ENCODE results near the gene ATN1.

ATN1 gene

DNA sequence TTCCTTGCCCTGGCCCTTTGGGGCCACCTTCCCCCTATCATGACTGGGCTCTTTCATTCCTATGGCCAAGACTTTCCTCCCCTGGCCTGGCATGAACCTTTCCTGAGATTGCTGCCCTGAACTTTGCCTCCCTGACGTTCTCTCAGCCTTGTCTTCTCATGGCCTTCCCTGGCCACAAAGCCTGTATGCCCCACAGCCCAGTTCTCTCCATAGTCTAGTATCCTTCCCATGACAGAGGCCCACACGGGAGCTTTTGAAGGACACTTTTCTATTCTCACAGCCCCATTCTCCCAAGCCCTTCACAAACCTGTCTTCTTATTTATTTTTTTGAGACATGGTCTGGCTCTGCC lies 11.4 kb downstream of the ATN1 start:
- H3K79me2 ChIP-seq (ENCODE audit: control insufficient read depth, low read length) = peaks cover 14% of the 10 kb centered on the region
- TF ChIP-seq, protein P1, sequence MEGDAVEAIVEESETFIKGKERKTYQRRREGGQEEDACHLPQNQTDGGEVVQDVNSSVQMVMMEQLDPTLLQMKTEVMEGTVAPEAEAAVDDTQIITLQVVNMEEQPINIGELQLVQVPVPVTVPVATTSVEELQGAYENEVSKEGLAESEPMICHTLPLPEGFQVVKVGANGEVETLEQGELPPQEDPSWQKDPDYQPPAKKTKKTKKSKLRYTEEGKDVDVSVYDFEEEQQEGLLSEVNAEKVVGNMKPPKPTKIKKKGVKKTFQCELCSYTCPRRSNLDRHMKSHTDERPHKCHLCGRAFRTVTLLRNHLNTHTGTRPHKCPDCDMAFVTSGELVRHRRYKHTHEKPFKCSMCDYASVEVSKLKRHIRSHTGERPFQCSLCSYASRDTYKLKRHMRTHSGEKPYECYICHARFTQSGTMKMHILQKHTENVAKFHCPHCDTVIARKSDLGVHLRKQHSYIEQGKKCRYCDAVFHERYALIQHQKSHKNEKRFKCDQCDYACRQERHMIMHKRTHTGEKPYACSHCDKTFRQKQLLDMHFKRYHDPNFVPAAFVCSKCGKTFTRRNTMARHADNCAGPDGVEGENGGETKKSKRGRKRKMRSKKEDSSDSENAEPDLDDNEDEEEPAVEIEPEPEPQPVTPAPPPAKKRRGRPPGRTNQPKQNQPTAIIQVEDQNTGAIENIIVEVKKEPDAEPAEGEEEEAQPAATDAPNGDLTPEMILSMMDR (IDR thresholded peaks at IDR 0.05; ENCODE audit: low read depth, low read length, poor library complexity, severe bottlenecking) = no peak
- TF ChIP-seq EZH2phosphoT487 (IDR thresholded peaks at IDR 0.05; ENCODE audit: borderline replicate concordance, low read length) = no peak
- no peaks in the 10 kb centered on the region for H3K9me2 ChIP-seq (replicated peaks; ENCODE audit: control insufficient read depth, low read length)
- peaks cover 6% of the 10 kb centered on the region for H3F3A ChIP-seq (ENCODE audit: control insufficient read depth, insufficient read depth)
- no peaks in the 10 kb centered on the region; the same call in none of the 2 replicates for H3K36me3 ChIP-seq (ENCODE audit: control insufficient read depth, low read length)
- no peaks in the 10 kb centered on the region for H3K9me3 ChIP-seq (ENCODE audit: control insufficient read depth, insufficient read depth, low read length)
- H3K4me3 ChIP-seq (ENCODE audit: low read length) = no peak overlapping the region
- peaks cover 32% of the 10 kb centered on the region for H3K4me1 ChIP-seq (ENCODE audit: control insufficient read depth, low read length)
- H3K27me3 ChIP-seq (ENCODE audit: control insufficient read depth, low read length) = no peaks in the 10 kb centered on the region
- no peaks in the 10 kb centered on the region for H4K20me1 ChIP-seq (ENCODE audit: control insufficient read depth, insufficient read depth, low read depth, low read length)
- H3K4me2 ChIP-seq (ENCODE audit: low read length) = no peak overlapping the region
- no peak overlapping the region for H3K27ac ChIP-seq (ENCODE audit: low read depth, low read length)

DNA sequence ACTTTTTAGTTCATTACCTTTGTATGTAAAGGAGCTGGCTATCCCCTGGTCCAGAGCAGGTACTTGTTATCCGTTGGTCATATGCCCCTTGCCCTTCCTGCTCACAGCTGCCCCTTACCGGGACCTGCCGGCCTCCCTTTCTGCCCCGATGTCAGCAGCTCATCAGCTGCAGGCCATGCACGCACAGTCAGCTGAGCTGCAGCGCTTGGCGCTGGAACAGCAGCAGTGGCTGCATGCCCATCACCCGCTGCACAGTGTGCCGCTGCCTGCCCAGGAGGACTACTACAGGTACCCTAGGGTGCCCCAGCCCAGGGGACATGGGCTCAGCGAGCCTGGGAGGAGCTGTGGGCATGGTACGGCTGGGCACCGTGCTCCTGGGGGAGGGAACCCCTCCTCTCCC lies 13.5 kb downstream of the ATN1 start:
- peaks cover 9% of the 10 kb centered on the region for H3F3A ChIP-seq (ENCODE audit: control insufficient read depth, insufficient read depth)
- no peaks in the 10 kb centered on the region; the same call in 1 of the 2 replicates for H3K36me3 ChIP-seq (ENCODE audit: control insufficient read depth, low read length)
- H3K4me1 ChIP-seq (ENCODE audit: control insufficient read depth, low read length) = peaks cover 47% of the 10 kb centered on the region
- no peaks in the 10 kb centered on the region for H4K20me1 ChIP-seq (ENCODE audit: control insufficient read depth, insufficient read depth, low read depth, low read length)
- no peak overlapping the region for H3K4me3 ChIP-seq (ENCODE audit: low read length)
- no peaks in the 10 kb centered on the region for H3K27me3 ChIP-seq (ENCODE audit: control insufficient read depth, low read length)
- no peak overlapping the region for H3K27ac ChIP-seq (ENCODE audit: low read depth, low read length)
- H3K9me3 ChIP-seq (ENCODE audit: control insufficient read depth, insufficient read depth, low read length) = no peaks in the 10 kb centered on the region
- no peaks in the 10 kb centered on the region for H3K9me2 ChIP-seq (replicated peaks; ENCODE audit: control insufficient read depth, low read length)
- H3K4me2 ChIP-seq (ENCODE audit: low read length) = no peak overlapping the region
- TF ChIP-seq, protein P1 (IDR thresholded peaks at IDR 0.05; ENCODE audit: low read depth, low read length, poor library complexity, severe bottlenecking) = no peak
- no peak for TF ChIP-seq EZH2phosphoT487 (IDR thresholded peaks at IDR 0.05; ENCODE audit: borderline replicate concordance, low read length)
- peaks cover 14% of the 10 kb centered on the region for H3K79me2 ChIP-seq (ENCODE audit: control insufficient read depth, low read length)

DNA sequence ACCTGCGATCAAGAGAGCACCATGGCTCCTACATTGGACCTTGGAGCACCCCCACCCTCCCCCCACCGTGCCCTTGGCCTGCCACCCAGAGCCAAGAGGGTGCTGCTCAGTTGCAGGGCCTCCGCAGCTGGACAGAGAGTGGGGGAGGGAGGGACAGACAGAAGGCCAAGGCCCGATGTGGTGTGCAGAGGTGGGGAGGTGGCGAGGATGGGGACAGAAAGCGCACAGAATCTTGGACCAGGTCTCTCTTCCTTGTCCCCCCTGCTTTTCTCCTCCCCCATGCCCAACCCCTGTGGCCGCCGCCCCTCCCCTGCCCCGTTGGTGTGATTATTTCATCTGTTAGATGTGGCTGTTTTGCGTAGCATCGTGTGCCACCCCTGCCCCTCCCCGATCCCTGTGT lies 14.0 kb downstream of the ATN1 start:
- Histone ChIP-seq H3K27me3 (ENCODE audit: control insufficient read depth, low read length) (no peaks in the 10 kb centered on the region), H3K9me3 (ENCODE audit: control insufficient read depth, insufficient read depth, low read length) (no peaks in the 10 kb centered on the region), H3K27ac (ENCODE audit: low read depth, low read length) (no peak overlapping the region), H3K79me2 (ENCODE audit: control insufficient read depth, low read length) (peaks cover 9% of the 10 kb centered on the region), H3K4me2 (ENCODE audit: low read length) (no peak overlapping the region), H4K20me1 (ENCODE audit: control insufficient read depth, insufficient read depth, low read depth, low read length) (no peaks in the 10 kb centered on the region), H3F3A (ENCODE audit: control insufficient read depth, insufficient read depth) (peaks cover 10% of the 10 kb centered on the region), H3K4me3 (ENCODE audit: low read length) (no peak overlapping the region), H3K4me1 (ENCODE audit: control insufficient read depth, low read length) (peaks cover 47% of the 10 kb centered on the region), H3K9me2 (replicated peaks; ENCODE audit: control insufficient read depth, low read length) (no peaks in the 10 kb centered on the region), H3K36me3 (ENCODE audit: control insufficient read depth, low read length) (no peaks in the 10 kb centered on the region; the same call in 1 of the 2 replicates)
- TF ChIP-seq EZH2phosphoT487 (IDR thresholded peaks at IDR 0.05; ENCODE audit: borderline replicate concordance, low read length) = no peak
- TF ChIP-seq, protein P1 (IDR thresholded peaks at IDR 0.05; ENCODE audit: low read depth, low read length, poor library complexity, severe bottlenecking) = no peak

DNA sequence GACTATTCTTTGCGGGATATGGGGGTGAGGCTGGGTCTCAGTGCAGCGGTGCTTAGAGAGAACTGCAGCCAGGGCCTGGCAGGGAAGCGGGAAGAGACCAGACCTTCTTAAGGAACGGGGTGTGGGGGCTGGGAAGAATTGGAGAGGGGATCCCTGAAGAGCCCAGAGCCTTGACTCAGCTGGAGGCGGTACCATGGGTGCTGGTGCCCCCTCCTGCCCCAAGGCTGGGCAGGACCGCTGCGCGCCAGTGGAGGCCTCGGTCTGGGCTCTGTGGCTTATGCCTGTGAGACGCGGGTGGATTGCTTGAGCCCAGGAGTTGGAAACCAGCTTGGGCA lies 14.5 kb downstream of the ATN1 start:
- peaks cover 49% of the 10 kb centered on the region for H3K4me1 ChIP-seq (ENCODE audit: control insufficient read depth, low read length)
- H3K4me2 ChIP-seq (ENCODE audit: low read length) = no peak overlapping the region
- H3K27ac ChIP-seq (ENCODE audit: low read depth, low read length) = no peak overlapping the region

More for the DNA sequence above, 14.5 kb downstream of the ATN1 start:
- Histone ChIP-seq H4K20me1 (ENCODE audit: control insufficient read depth, insufficient read depth, low read depth, low read length) (no peaks in the 10 kb centered on the region), H3K9me2 (replicated peaks; ENCODE audit: control insufficient read depth, low read length) (no peaks in the 10 kb centered on the region), H3K9me3 (ENCODE audit: control insufficient read depth, insufficient read depth, low read length) (no peaks in the 10 kb centered on the region), H3K79me2 (ENCODE audit: control insufficient read depth, low read length) (peaks cover 4% of the 10 kb centered on the region), H3F3A (ENCODE audit: control insufficient read depth, insufficient read depth) (peaks cover 13% of the 10 kb centered on the region), H3K36me3 (ENCODE audit: control insufficient read depth, low read length) (no peaks in the 10 kb centered on the region; the same call in 1 of the 2 replicates), H3K4me3 (ENCODE audit: low read length) (no peak overlapping the region), H3K27me3 (ENCODE audit: control insufficient read depth, low read length) (no peaks in the 10 kb centered on the region)
- no peak for TF ChIP-seq EZH2phosphoT487 (IDR thresholded peaks at IDR 0.05; ENCODE audit: borderline replicate concordance, low read length)
- TF ChIP-seq, protein P1 (IDR thresholded peaks at IDR 0.05; ENCODE audit: low read depth, low read length, poor library complexity, severe bottlenecking) = no peak

Data from DOHH2 (cell line).